K562 (cell line): Measurements from ENCODE around the gene NT5C2. TPM values are rescaled to one million over a fixed set of nuclear protein-coding genes. Genes with fewer than 3 reads are reported as not detected.

ENCODE experiments used
- MEF2D ChIP-seq: conservative IDR thresholded peaks from 2 replicates; pipeline ENCODE4 v1.6.1; 2016; ENCODE audit warnings: low read depth, missing genetic modification characterization, missing compliant biosample characterization
- RHOXF2B ChIP-seq: fragments of 250-450 bp; sonication (Bioruptor Pico); conservative IDR thresholded peaks from 2 replicates; pipeline ENCODE4 v1.5.1; 2021
- TOE1 ChIP-seq, 2 experiments: fragments of 450-650 bp in 1 of 2; sonication (generic) in 1 of 2; formaldehyde crosslinking in 1 of 2; IDR thresholded peaks; 2 replicates each; pipeline versions ENCODE4 v1.7.1 to v1.8.0; 2016 to 2022; ENCODE audit warnings: borderline replicate concordance in 2 of 2, mild to moderate bottlenecking in 2 of 2, antibody characterized with exemption in 1 of 2, inconsistent platforms in 1 of 2, low read depth in 1 of 2, missing genetic modification reagents in 1 of 2, moderate library complexity in 1 of 2
- ZNF699 ChIP-seq: fragments of 250-450 bp; sonication (Bioruptor Pico); IDR thresholded peaks from 2 replicates; pipeline ENCODE4 v1.8.0; 2021; ENCODE audit warnings: mild to moderate bottlenecking, moderate library complexity; ENCODE audit not compliant: insufficient replicate concordance
- polyA plus RNA-seq, 8 experiments: library from polyadenylated mRNA; depleted of rRNA in 4 of 8; stranded (reverse) in 5 of 8; unstranded in 3 of 8; fragments of >200 nt; fragmentation: Nextera tagmentation in 2 of 8; fragmentation: Illumina TruSeq in 1 of 8; extraction: Ambion mirVana in 2 of 8; extraction: Trizol in 1 of 8; gene quantifications; 2 replicates each; pipeline versions ENCODE4 v1.2.1 to v1.2.3, GENCODE V29; 2011 to 2014; ENCODE audit warnings: inconsistent platforms in 1 of 8, missing spikeins in 1 of 8
- total RNA-seq, 7 experiments: library from RNA; depleted of rRNA in 6 of 7; stranded (reverse); fragments of >200 nt in 6 of 7; fragmentation: Illumina TruSeq in 2 of 7; extraction: Trizol in 2 of 7; gene quantifications; 2 replicates each; pipeline versions ENCODE4 v1.2.1 to v1.2.3, GENCODE V29; 2011 to 2021; ENCODE audit warnings: low replicate concordance in 1 of 7
- TF ChIP-seq, protein P1 (sequence below): sonication (generic); formaldehyde crosslinking; IDR thresholded peaks from 2 replicates; pipeline ENCODE4 v1.8.1; 2023; ENCODE audit warnings: mild to moderate bottlenecking, missing genetic modification reagents, moderate library complexity
- TF ChIP-seq, protein P2 (sequence below): fragments of 150-350 bp; IDR thresholded peaks from 2 replicates; pipeline ENCODE4 v1.6.1; 2014; ENCODE audit warnings: low read depth, mild to moderate bottlenecking, low read length, borderline replicate concordance

NT5C2 gene
- total and polyA plus RNA-seq, 9 of the 15 experiments (the other 6 are each of a cell fraction or from before 2014, with no cell fraction given): 11.3 to 45.2 (median 27.7) TPM

DNA sequence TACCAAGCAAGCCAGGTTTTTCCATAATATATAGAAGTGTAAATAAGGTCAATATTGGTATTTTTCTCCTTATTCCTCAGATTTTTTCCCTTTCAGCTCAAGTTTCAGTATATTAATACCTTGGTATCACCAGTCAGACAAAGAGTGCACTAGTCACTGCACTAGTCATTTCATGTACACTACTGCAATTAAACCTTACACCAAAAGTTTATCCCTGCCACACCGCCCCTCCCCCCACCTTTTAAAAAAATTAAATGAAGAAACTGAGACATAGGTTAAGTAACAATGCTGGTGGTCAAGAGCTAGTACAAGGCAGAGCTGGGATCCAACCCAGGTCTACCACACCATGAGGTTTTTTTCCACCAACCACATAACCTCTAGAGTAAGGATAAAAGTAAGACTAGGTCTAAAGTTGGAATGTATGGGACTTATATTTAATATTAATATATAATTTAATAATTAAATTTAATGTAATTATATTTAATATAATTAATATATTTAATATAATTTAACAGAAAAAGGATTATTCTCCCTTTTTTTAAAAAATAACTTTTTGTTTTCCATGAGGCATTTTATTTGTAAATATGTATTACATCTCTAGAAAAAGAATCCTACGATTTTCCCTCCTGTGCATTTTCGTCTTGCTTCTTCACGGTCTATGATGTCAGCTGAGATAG is 68.5 kb downstream of the NT5C2 start (continued):
- TF ChIP-seq, protein P1, sequence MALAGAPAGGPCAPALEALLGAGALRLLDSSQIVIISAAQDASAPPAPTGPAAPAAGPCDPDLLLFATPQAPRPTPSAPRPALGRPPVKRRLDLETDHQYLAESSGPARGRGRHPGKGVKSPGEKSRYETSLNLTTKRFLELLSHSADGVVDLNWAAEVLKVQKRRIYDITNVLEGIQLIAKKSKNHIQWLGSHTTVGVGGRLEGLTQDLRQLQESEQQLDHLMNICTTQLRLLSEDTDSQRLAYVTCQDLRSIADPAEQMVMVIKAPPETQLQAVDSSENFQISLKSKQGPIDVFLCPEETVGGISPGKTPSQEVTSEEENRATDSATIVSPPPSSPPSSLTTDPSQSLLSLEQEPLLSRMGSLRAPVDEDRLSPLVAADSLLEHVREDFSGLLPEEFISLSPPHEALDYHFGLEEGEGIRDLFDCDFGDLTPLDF (CRISPR knock-in tag): no peak
- TF ChIP-seq, protein P2, sequence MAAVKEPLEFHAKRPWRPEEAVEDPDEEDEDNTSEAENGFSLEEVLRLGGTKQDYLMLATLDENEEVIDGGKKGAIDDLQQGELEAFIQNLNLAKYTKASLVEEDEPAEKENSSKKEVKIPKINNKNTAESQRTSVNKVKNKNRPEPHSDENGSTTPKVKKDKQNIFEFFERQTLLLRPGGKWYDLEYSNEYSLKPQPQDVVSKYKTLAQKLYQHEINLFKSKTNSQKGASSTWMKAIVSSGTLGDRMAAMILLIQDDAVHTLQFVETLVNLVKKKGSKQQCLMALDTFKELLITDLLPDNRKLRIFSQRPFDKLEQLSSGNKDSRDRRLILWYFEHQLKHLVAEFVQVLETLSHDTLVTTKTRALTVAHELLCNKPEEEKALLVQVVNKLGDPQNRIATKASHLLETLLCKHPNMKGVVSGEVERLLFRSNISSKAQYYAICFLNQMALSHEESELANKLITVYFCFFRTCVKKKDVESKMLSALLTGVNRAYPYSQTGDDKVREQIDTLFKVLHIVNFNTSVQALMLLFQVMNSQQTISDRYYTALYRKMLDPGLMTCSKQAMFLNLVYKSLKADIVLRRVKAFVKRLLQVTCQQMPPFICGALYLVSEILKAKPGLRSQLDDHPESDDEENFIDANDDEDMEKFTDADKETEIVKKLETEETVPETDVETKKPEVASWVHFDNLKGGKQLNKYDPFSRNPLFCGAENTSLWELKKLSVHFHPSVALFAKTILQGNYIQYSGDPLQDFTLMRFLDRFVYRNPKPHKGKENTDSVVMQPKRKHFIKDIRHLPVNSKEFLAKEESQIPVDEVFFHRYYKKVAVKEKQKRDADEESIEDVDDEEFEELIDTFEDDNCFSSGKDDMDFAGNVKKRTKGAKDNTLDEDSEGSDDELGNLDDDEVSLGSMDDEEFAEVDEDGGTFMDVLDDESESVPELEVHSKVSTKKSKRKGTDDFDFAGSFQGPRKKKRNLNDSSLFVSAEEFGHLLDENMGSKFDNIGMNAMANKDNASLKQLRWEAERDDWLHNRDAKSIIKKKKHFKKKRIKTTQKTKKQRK: no peak
- TF ChIP-seq RHOXF2B (CRISPR knock-in tag): no peak
- TF ChIP-seq ZNF699 (CRISPR knock-in tag): no peak
- TF ChIP-seq MEF2D (tag): no peak
- no peak for TF ChIP-seq TOE1 (IDR thresholded peaks at IDR 0.05; ENCODE audit: borderline replicate concordance)
- TF ChIP-seq TOE1 (CRISPR knock-in tag; IDR thresholded peaks at IDR 0.05; ENCODE audit: borderline replicate concordance, low read depth): no peak
